NCI-H82 treated with DMSO at 0.1 percent for 48 hours (cell line): ENCODE measurements around the gene APOC3.
A peak's percentile ranks its signal among the peaks of the same experiment; 100 is the strongest.

ENCODE experiments used
- DNase-seq: peaks from one replicate; lab custom pipeline; 2025; ENCODE audit not compliant: unreplicated experiment; lab: John Stamatoyannopoulos, UW

Gene APOC3

GRCh38 chr11:116871248-116871647 lies 41.5 kb downstream of the APOC3 start:
- no peak for DNase-seq

DNA sequence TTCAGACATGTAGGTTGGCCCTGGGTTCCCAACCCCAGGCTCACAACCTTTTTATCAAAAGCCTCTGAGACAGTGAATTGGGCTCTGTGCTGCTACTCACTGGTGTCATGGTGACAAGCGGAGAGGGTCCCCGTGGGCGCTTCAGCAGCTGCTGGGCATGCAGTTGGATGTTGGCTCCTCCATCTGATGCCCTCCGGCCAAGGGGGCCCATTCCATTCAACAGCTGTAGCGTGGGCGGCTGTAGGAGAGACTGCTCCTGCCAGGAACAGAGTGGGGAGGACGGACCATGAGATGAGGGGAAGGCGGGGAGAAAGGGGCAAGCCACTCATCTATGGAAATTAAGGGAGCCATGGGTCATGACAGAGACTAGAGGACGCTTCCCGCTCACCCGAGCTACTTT lies 43.7 kb downstream of the APOC3 start:
- no peak for DNase-seq

GRCh38 chr11:116874251-116874650 lies 44.5 kb downstream of the APOC3 start:
- DNase-seq = no peak

DNA sequence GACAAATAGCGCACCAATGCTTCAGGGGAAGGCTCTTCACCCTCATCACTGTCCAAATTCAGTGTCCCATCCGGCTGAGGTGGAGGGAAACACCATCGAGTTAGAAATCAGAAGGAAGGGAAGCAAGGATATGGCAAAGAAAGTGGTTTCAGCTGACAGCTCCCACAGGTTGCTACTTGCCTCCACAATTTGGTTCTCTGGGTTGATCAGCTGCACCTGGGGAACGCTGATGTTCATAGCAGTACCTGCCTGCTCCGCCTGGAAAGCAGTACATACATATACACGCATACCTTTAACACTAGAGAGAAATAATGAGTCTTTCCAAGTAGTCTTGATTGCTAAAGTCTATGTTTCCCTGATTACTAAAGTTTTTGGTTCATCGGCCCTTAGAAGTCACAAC lies 45.5 kb downstream of the APOC3 start:
- no peak for DNase-seq

- no peak for DNase-seq
These were observed 46.9 kb downstream of the APOC3 start for GRCh38 chr11:116876656-116877055.

DNA sequence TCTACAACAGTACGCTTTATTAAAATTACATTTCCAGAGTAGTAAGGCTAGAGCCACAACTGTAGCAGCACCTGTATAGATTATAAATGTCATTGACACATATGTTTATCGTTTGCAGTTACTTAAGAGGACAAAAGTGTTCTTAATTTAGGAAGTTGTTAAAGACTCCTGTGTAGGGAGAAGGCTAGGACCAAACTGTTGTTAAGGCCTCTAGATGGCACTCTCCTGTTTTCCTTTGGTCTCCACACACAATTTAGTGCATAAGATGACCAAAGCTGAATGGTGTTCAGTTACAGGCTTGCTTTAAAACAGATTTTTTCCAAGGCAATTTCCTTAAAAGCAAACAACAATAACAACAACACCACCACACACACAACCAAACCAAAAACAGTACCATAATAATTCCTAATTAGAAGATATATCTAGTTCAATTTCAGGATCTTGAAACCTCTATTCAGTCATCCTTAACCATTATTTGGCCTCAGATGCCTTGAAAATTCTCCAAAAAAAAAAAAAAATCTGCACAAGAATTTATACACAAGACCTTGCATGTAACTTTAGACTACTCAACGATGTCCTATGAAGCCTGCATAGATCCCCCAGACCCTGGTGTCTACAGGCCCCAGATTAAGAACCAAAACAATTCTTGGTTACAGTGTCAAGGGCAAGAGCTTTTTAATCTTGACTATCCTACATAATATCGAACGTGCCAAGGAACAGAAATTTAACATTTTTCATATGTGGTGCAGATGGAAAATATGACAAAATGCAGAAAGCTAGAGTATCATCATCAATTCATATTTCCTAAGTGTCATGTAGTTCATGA lies 50.3 kb downstream of the APOC3 start:
- DNase-seq = peak; percentile 21

DNA sequence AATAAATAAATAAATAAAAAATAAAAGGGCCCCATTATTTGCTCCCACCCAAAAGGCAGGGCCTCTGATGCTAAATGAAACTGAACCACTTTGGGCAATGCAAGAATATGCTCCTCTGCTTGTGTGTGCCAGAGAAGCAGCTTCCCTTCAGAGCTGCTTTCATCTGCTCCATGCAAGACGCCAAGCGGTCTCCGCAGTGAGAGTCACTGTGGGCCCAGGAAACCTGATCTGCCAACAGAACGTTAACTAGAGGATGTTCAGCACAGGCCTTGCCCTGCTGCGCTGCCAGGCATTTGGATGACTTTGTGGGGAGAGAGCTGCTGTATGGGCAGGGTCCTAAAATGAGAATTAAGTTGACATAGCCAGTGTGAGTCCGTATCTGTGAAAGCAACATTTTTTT lies 51.4 kb downstream of the APOC3 start:
- no peak for DNase-seq

GRCh38 chr11:116882386-116882785 lies 52.7 kb downstream of the APOC3 start:
- no peak for DNase-seq
